GM18498 (cell line): ENCODE measurements around the gene SEC61A2.
"Not testable (repeated sequence)": the region's sequence is repeated elsewhere in the genome, so short reads cannot be mapped to it uniquely, and the experiment has no call there.

ENCODE experiments used
- ATAC-seq: cut with Tn5 transposase; IDR thresholded peaks from one replicate; pipeline ENCODE4 v1.9.1; 2021; ENCODE audit warnings: mild to moderate bottlenecking, moderate library complexity; ENCODE audit not compliant: unreplicated experiment

SEC61A2 gene

DNA sequence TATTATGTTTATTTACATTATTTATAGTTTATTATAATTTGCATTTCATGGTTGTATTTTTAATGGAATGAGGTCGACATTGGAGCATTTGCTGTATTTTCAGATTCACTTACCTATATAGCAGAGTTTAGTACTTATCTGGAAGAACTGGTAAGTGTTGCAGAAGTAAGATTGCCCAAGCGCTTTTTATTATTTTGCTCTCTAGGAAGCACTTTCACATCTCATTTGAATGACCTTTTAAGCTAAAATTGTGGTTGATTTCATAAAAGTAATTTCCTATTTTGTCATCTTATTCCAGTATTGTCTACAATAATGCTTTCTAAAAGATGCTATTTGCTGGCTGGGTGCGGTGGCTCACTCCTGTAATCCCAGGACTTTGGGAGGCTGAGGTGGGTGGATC, 28.6 kb downstream of the SEC61A2 start:
- no peak for ATAC-seq

DNA sequence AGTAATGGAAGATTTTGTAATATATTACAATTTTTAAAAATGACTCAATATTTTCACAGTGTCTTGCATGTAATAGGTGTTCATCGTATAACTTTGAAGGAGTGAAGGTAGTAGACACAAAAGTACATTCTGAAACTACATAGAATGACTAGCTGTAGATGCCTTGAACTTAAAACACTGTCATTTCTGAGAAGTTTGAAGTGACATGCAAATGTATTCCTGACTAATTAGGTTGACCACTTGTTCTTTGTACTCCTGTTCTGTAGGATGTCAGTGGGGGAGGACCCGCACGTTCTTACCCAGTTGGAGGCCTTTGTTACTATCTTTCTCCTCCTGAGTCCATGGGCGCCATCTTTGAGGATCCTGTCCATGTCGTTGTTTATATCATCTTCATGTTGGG, 31.2 kb downstream of the SEC61A2 start:
- ATAC-seq = no peak

DNA sequence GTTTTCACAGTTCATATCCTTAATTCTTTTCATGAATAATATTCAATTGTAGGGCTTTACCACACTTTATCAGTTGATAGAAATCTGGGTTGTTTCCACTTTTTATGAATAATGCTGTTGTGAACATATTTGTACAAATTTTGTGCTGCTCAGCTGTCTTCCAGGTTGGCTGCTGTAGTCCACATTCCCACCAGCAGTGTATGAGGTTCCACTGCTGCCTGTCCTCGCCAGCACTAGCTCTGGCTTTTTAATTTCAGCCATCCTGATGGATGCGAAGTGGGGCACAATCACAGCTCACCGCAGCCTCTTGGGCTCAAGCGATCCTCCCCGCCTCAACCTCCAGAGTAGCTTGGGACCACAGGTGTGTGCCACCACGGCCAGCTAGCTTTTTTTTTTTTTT, 33.5 kb downstream of the SEC61A2 start:
- ATAC-seq = no peak

DNA sequence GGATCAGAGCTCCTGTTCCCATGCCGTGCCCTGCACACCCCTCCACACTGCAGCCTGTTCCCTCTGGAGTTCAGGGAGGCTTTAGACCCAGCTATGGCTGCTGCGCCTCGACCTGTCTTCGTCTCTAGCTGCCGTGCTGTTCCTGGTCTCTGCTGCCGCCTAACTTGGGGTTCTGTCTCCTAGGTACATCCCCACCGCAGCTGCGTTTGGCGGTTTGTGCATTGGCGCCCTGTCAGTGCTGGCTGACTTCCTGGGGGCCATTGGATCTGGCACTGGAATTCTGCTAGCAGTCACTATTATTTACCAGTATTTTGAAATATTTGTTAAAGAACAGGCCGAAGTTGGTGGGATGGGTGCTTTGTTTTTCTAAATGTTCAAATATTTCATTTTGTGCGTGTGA, 34.6 kb downstream of the SEC61A2 start:
- no peak for ATAC-seq

DNA sequence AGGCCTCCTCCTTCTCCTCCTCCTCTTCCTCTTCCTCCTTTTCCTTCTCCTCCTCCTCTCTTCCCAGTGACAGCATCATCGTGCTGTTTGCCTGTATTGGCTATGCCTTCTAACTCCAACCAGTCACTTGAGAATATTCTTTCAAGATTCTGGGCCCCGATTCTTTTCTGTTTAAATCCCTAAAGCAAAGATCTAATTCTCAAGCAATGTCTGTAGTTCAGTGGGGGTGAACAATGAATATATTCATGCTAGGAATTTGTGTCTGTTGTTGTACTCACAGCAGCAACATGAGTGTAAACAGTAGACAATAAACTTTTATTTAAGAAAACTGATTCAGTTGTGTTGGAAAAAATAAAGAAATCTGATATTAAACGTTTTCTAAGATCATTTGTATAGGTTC, 35.6 kb downstream of the SEC61A2 start:
- ATAC-seq = no peak

DNA sequence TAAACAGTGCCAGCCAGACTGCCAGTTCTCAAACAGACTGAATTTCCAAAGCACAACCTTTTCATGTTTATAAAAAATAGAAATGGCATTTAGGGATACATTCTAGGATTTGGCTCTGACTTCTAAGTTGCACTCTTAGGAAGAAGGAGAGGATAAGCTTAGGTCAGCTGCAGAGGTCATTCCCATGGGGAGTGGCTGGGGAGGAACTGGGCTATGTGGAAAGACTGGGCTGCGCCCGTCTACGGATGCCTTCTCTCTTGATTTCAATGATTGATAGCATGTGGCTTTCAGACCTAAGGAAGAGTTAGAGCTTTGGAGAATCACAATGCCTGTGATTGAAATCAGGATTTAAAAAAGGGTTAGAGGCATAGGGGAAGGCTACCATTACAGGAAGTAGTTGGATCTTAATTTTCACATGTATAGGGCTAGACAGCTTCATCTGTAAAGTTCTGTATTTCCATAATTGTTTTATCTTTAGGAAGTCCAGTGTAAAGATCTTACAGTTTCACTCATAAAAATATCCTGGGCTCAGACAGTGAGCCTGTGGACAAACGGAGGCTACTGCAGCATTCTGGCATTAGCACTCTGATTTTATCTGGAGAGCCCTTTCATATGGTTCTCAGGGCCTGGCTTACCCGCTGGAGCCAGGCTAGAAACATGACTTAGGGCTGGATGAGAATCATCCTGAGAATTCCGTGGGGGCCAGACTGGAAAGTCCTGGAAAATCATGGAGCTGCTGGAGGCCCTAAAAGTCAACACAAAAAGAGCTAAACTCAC, 36.7 kb downstream of the SEC61A2 start:
- ATAC-seq = no peak

DNA sequence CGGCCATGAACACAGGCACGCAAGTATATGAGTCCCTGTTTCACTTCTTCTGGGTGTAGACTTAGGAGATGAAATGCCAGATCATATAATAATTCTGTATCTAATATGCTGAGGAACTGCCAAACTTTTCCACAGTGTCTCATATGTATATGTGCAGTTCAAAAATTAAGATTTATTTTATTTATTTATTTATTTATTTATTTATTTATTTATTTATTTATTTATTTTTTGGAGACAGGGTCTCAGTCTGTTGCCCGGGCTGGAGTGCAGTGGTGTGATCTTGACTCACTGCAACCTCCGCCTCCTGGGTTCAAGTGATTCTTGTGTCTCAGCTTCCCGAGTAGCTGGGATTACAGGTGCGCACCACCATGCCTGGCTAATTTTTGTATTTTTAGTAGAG, 42.0 kb downstream of the SEC61A2 start:
- not testable (repeated sequence) for ATAC-seq

DNA sequence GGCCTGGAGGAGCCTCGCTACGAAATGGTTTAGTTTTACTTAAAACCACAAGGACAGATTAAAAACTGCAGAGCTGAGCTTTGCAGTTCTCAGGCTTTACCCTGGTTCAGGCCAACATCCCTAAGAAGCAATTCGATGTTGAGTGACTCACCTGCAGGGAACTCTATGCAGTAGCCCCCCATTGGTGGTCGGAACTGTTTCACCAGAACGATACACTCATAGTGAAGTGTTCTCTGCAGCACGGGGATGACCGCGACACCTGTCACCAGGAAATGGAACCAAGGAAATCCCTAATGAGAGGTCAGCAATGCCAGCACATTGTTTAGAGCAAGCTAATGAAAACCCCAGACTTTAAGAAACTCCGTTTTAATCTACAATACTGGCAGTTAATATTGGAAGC, 48.2 kb downstream of the SEC61A2 start:
- no peak for ATAC-seq

DNA sequence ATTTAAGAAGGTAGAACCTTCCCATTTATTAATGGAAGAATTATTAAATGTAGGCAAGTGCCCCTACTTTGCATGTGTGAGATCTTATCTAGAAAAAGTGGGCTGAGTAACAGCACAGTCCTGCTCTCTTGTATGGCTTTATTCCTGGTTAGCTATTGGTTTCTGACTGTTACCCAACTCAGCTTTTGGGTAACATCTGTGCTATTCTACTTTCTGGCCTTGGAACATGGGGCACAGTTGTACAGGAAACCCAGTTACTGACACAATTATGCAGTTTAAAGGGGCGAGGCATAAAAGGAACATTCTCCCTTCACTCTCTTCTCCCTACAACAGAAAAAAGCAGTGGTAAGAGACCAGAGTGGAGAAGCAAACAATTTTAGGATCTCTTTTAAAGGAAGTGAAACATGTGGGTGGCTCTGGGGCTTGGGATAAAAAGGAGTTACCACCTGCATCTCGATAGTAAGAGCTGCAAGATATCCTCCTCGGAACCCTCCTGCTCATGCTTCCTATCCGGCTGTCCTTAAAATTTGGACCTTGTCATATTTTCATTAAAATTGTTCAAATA, 50.2 kb downstream of the SEC61A2 start:
- ATAC-seq = no peak

DNA sequence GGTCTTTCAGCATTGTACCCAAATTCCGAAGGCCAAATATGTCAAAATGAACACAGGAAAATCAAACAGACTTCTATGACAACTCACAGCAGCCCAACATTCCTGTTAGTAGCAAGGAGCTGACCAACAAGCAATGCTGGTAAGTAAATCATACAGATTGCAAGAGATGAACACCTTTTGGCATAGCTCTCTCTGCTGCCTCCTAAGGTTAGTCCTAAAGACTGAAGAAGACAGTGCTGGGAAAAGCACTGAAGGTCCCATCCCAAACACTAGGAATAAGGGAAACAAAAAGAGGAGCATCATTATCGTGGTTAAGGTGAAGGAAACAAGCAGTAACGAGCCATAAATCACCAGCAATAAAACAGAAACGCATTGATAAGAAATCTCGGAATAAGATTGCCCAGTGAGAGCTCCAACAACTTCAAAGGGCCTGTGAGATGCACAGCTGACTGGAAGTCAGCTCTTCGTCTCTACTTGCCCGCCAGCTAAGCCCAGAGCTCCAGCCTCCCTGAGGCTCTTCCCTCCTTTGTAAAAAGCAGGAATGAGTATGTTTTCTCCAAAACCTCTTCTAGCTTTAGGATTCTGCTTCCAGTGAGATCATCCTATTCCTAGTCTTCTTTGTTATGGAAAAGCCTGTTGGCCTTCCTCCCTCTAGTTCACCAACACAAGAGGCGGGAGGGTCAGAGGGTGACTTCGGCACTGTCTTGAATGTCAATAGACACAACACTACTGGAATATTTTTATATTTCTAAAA, 50.9 kb downstream of the SEC61A2 start:
- ATAC-seq = no peak

DNA sequence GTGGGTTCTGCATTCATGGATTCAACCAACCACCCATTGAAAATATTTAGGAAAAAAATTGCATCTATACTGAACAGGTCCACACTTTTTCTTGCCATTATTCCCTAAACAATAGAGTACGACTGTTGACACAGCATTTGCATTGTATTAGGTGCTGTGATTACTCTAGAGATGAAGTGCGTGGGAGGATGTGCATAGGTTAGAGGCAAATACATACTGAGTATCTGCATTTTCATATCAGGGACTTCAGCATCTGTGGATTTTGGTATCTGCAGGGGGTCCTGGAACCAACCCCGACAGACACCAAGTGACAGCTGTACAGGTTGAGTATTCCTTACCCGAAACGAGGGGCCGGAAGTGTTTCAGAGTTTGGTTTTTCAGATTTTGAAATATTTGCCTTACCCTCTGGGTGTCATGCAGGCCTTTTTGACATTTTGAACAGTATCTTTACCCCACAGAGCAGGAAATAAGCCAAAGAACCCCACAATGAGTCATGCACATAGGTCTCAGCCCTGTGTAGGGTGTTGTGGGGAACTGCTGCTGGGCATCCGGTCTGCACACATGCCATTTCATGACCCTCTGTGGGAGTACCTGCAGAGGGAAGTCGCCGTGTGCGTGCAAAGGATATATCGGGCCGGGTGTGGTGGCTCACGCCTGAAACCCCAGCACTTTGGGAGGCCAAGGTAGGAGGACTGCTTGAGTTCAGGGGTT, 51.7 kb downstream of the SEC61A2 start:
- no peak for ATAC-seq

DNA sequence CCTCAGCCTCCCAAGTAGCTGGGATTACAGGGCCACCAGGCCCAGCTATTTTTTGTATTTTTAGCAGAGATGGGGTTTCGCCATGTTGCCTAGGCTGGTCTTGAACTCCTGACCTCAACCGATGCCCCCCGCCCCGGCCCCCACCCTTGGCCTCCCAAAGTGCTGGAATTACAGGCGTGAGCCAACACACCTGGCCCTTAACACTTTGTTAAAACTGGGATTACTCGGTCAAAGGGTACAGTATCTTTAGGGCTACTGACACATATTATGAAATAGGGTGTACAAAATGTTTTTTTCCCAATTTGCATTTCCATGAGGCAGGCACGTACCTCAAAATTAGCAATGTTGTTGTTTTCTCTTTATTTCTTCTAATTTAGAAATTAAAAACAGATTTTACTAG, 54.7 kb downstream of the SEC61A2 start:
- no peak for ATAC-seq

DNA sequence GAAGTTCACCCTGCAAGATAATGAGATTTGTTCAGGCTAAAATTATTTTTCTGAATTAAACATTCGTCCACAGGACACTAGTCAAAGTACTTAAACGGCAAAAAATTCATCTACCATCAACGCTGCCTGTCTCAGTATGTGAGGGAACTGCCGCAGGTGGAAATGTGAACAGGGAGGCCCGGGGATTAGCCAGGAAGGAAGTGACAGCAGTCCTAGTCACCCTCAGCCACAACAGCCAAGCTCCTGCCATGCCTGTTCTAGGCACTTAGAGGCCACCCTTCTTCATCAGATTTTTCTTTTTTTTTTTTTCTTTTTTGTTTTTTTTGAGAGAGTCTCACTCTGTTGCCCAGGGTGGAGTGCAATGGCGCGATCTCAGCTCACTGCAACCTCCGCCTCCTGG, 56.8 kb downstream of the SEC61A2 start:
- ATAC-seq = no peak

DNA sequence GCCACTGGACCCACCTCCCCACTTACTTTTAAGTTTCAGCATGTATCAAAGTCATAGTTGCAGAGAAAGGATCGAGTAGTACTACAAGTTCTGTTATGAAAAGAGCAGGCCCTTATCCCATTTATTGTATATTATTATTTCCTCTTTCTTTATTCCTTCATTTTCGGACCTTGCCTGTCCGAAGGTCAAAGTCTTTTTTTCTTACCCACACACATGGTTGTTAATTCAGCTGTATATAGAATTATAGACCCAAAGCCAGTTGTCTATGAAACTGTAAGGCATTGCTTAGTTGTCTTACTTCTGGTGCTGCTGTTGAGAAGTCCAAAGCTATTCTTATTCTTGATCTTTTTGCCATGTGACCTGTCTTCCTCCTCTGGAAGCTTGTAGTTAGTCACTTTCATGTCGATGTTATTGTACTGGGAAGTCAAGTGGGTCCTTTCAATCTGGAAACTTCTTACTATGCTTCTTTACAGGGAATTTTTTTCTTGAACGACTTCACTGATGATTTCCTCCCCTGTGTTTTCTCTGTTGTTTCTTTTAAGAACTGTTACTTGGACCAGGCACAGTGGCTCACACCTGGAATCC, 57.9 kb downstream of the SEC61A2 start:
- ATAC-seq = no peak

DNA sequence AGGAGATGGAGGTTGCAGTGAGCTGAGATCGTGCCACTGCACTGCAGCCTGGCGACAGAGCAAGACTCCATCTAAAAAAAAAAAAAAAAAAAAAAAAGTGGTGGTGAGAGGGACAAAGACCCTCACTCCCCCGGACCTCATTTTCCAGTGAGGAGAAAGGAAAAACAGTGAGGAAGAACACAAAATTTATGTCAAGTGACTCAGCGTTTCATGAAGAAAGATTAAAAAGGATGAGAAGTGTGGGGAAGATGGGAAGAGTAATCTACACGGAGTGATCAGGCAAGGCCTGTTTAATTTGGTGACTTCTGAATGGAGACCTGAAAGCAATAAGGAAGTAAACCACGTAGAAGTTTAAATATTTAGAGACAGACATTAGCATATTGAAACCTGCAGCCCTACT, 59.2 kb downstream of the SEC61A2 start:
- no peak for ATAC-seq

DNA sequence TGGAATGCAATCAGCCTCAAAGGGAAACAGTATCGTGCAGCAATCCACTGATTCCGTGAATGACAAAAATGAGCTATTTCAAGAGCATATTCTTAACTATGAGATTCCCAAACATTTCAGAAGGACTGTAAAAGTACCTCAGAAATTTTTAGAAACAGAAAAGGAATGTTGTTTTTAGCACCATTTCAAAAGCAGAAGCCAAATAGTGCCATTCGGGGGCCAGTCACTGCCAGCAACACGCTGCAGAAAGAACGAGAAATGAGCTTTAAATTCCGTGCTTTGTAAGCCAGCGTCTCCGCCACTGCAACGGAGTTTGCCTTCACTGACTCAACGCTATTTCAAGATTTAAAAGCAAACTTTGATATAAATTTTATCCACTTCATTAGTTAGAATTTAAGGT, 59.9 kb downstream of the SEC61A2 start:
- no peak for ATAC-seq

DNA sequence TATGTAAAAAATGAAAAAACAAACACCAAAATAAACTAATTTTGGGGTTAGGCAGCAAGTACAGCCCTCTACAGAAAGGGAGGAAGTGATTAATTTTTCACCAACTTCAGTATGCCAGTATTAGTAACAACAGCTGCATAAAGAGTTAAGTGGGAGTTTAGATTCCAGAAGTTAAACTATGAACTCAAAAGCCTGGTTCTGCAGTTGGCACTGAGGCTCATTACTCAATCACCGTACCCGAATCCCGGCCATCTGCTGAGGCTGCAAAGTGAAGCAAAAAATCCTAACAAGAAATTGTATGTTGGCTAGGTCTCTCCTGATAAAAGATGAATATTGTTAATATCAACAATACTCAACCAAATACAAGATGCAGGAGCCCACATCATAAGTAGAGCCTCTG, 62.2 kb downstream of the SEC61A2 start:
- no peak for ATAC-seq

DNA sequence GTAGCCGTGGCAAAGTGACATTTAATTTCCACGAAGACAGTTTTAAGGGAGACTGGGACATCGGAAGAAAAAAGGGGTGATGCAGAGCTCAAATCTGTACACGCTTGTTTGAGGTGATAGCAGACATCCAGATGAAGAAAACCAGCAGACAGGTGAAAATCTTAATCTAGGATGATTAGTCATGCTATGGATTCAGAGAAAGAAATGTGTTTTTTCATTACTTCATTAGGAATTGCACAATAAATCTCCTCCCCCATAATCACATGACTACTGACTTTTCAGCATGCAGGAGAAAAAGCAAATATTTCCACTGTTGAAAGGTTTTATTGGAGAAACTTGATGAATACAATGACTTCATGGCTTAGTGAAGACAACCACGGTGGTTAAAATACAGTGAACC, 63.7 kb downstream of the SEC61A2 start:
- ATAC-seq = no peak

DNA sequence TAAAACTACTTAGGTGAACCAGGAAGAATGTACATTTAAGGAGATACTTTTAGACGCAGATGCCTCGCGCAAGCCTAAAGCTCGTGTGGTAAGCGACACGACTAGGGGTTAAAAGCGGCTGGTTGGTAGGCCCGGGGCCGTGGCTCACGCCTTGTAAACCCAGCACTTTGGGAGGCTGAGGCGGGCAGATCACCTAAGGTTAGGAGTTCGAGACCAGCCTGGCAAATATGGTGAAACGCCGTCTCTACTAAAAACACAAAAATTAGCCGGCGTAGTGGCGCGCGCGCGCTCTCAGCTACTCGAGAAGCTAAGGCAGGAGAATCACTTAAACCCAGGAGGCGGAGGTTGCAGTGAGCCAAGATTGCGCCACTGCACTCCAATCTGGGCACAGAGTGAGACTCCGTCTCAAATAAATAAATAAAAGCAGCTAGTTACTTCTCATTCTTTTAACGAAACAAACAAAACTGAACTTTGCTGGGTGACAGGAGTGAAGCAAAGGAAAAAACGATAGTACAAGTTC, 65.3 kb downstream of the SEC61A2 start:
- ATAC-seq = no peak

DNA sequence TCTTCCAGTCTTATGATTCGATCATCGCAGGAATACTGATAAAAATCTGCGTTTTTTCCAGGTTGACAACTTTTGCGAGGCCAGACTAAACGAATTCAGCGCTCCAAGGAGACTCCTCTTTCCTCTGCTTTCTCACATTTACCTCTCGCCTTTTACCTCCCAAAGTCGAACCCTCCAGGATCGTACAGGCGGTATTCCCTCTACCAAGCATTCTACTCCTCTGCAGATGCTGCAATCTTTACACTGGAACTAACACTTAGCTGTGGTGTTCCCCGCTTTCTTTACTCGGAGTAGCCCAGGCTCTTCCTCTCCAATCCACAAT, 65.8 kb downstream of the SEC61A2 start:
- peak; percentile 26 for ATAC-seq
